Liver (tissue), 9 donors: ENCODE results near the gene ABHD8. TPM values are rescaled to one million over a fixed set of nuclear protein-coding genes. Genes with fewer than 3 reads are reported as not detected.

Source experiments
- DNase-seq: peaks from one replicate; pipeline ENCODE4 v3.0.0-alpha.2; 2017; ENCODE audit warnings: low spot score
- H3K27ac ChIP-seq, 2 donors: one replicate each; pipeline ENCODE4 v1.7.0; 2013; ENCODE audit warnings: inconsistent platforms in 2 of 2, low read length in 2 of 2, control low read depth in 1 of 2, low read depth in 1 of 2, mild to moderate bottlenecking in 1 of 2
- H3K27me3 ChIP-seq, 4 donors: one replicate each; pipeline versions ENCODE4 v1.6.1 to v1.7.0; 2013; ENCODE audit warnings: low read length in 3 of 4, inconsistent platforms in 1 of 4, mild to moderate bottlenecking in 1 of 4, moderate library complexity in 1 of 4; ENCODE audit not compliant: control insufficient read depth in 4 of 4, insufficient read depth in 4 of 4
- H3K36me3 ChIP-seq, 4 donors: one replicate each; pipeline versions ENCODE4 v1.6.1 to v1.7.0; 2013; ENCODE audit warnings: low read length in 3 of 4, mild to moderate bottlenecking in 3 of 4, low read depth in 1 of 4, moderate library complexity in 1 of 4; ENCODE audit not compliant: control insufficient read depth in 4 of 4, insufficient read depth in 3 of 4
- H3K4me1 ChIP-seq, 4 donors: one replicate each; pipeline versions ENCODE4 v1.6.1 to v1.7.0; 2013; ENCODE audit warnings: low read length in 3 of 4, mild to moderate bottlenecking in 3 of 4, moderate library complexity in 1 of 4; ENCODE audit not compliant: control insufficient read depth in 4 of 4, insufficient read depth in 4 of 4
- H3K4me3 ChIP-seq, 3 donors: one replicate each; pipeline versions ENCODE4 v1.6.1 to v1.7.0; 2013; ENCODE audit warnings: low read length in 3 of 3, control low read depth in 1 of 3, low read depth in 1 of 3, mild to moderate bottlenecking in 1 of 3
- H3K9ac ChIP-seq, 2 donors: one replicate each; pipeline ENCODE4 v1.7.0; 2013; ENCODE audit warnings: low read length in 2 of 2, mild to moderate bottlenecking in 2 of 2, moderate library complexity in 2 of 2, control low read depth in 1 of 2, low read depth in 1 of 2
- H3K9me3 ChIP-seq, 4 donors: one replicate each; pipeline versions ENCODE4 v1.6.1 to v1.7.0; 2013; ENCODE audit warnings: low read length in 3 of 4; ENCODE audit not compliant: control insufficient read depth in 4 of 4
- EGR1 ChIP-seq, 2 donors: IDR thresholded peaks; 2 replicates each; pipeline ENCODE4 v1.6.1; 2016 to 2018; ENCODE audit warnings: antibody characterized with exemption in 2 of 2, low read depth in 2 of 2
- FOXA1 ChIP-seq: IDR thresholded peaks from 2 replicates; pipeline ENCODE4 v1.6.1; 2016; ENCODE audit warnings: antibody characterized with exemption
- FOXA2 ChIP-seq: IDR thresholded peaks from 2 replicates; pipeline ENCODE4 v1.6.1; 2016; ENCODE audit warnings: antibody characterized with exemption
- GABPA ChIP-seq, 2 donors: IDR thresholded peaks in 1 of 2; conservative IDR thresholded peaks in 1 of 2; 2 replicates each; pipeline ENCODE4 v1.6.1; 2016; ENCODE audit warnings: antibody characterized with exemption in 2 of 2, mild to moderate bottlenecking in 1 of 2, moderate library complexity in 1 of 2
- HNF4A ChIP-seq, 2 donors: conservative IDR thresholded peaks; 2 replicates each; pipeline ENCODE4 v1.6.1; 2016; ENCODE audit warnings: antibody characterized with exemption in 2 of 2, mild to moderate bottlenecking in 2 of 2
- HNF4G ChIP-seq: IDR thresholded peaks from 2 replicates; pipeline ENCODE4 v1.6.1; 2016; ENCODE audit warnings: antibody characterized with exemption
- JUND ChIP-seq, 2 donors: IDR thresholded peaks; 2 replicates each; pipeline ENCODE4 v1.6.1; 2016; ENCODE audit warnings: antibody characterized with exemption in 2 of 2
- NR2F2 ChIP-seq: IDR thresholded peaks from 2 replicates; pipeline ENCODE4 v1.6.1; 2016; ENCODE audit warnings: antibody characterized with exemption
- RAD21 ChIP-seq, 2 donors: IDR thresholded peaks; 2 replicates each; pipeline ENCODE4 v1.6.1; 2016; ENCODE audit warnings: antibody characterized with exemption in 2 of 2, mild to moderate bottlenecking in 2 of 2
- RXRA ChIP-seq, 2 donors: IDR thresholded peaks; 2 replicates each; pipeline ENCODE4 v1.6.1; 2017 to 2018; ENCODE audit warnings: antibody characterized with exemption in 2 of 2, mild to moderate bottlenecking in 1 of 2
- SP1 ChIP-seq: IDR thresholded peaks from 2 replicates; pipeline ENCODE4 v1.6.1; 2018; ENCODE audit warnings: antibody characterized with exemption, mild to moderate bottlenecking
- TAF1 ChIP-seq: conservative IDR thresholded peaks from 2 replicates; pipeline ENCODE4 v1.6.1; 2016; ENCODE audit warnings: antibody characterized with exemption, mild to moderate bottlenecking
- YY1 ChIP-seq: IDR thresholded peaks from 2 replicates; pipeline ENCODE4 v1.6.1; 2016; ENCODE audit warnings: antibody characterized with exemption, mild to moderate bottlenecking
- WGBS: extraction: QIAGEN DNeasy Blood & Tissue Kit; methylation state at CpG from one replicate; pipeline ENCODE4 v1.1.7; 2013; 5-methylcytosine and 5-hydroxymethylcytosine counted together
- polyA plus RNA-seq, 2 donors: library from polyadenylated mRNA; stranded (reverse) in 1 of 2; unstranded in 1 of 2; fragments of 200-250 nt in 1 of 2; fragments of >200 nt in 1 of 2; fragmentation: Nextera tagmentation in 1 of 2; extraction: Ambion mirVana in 1 of 2; gene quantifications; one replicate each; pipeline versions ENCODE4 v1.2.1 to v1.2.3, GENCODE V29; 2013 to 2015
- total RNA-seq, 2 donors: library from RNA; depleted of rRNA; stranded (reverse); fragments of >200 nt; gene quantifications; one replicate each; pipeline ENCODE4 v1.2.3, GENCODE V29; 2014
- TF ChIP-seq, protein P1 (sequence below): IDR thresholded peaks from 2 replicates; pipeline ENCODE4 v1.6.1; 2016; ENCODE audit warnings: antibody characterized with exemption
- TF ChIP-seq, protein P2 (sequence below): IDR thresholded peaks from 2 replicates; pipeline ENCODE4 v1.6.1; 2016; ENCODE audit warnings: antibody characterized with exemption, mild to moderate bottlenecking
- TF ChIP-seq, protein P3 (sequence below): IDR thresholded peaks from 2 replicates; pipeline ENCODE4 v1.6.1; 2016; ENCODE audit warnings: antibody characterized with exemption
- TF ChIP-seq, protein P4 (sequence below): IDR thresholded peaks from 2 replicates; pipeline ENCODE4 v1.6.1; 2016; ENCODE audit warnings: antibody characterized with exemption
- TF ChIP-seq, protein P5 (sequence below): fragments of 150-350 bp; IDR thresholded peaks from 2 replicates; pipeline ENCODE4 v1.5.1; 2017; ENCODE audit warnings: improper control_type of control experiment, low read depth, low read length; ENCODE audit not compliant: missing input control
- donor health status: healthy.
- donor health status: healthy.
- donor health status: healthy.
- donor health status: healthy.
- donor health status: healthy.

ABHD8 gene
- total and polyA plus RNA-seq, 4 donors: 6.3 to 26.9 (median 14.4) TPM

DNA sequence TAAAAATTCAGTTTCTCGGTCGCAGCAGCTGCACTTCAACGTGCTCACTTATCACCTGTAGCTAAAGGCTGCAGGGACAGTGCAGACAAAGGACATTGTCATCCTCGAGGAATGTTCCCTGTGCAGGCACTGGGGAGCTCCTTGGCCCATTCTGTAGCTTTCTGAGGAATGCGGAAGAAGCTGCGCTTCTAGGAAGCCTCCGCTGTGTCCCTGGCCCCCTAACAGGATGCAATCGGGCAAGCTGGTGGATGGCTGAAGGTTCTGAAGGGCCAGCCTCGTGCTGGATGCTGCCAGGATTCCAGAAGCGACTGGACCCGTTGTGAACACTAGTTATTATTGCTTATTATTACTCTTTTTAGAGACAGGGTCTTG, 23.4 kb upstream of the ABHD8 start:
- WGBS: 94% methylated on average over 11 of the region's 11 CpGs

More for the DNA sequence above, 23.4 kb upstream of the ABHD8 start:
- no peaks in the 10 kb centered on the region for H3K27me3 ChIP-seq
- no peak overlapping the region for H3K4me3 ChIP-seq
- peaks cover 0 to 5% (median 0%) of the 10 kb centered on the region in 4 donors for H3K36me3 ChIP-seq
- TF ChIP-seq TAF1: no peak
- TF ChIP-seq EGR1 (IDR thresholded peaks at IDR 0.05; ENCODE audit: low read depth in 2 of 2): no peak
- TF ChIP-seq, protein P1, sequence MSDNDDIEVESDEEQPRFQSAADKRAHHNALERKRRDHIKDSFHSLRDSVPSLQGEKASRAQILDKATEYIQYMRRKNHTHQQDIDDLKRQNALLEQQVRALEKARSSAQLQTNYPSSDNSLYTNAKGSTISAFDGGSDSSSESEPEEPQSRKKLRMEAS: no peak
- TF ChIP-seq GABPA (IDR thresholded peaks at IDR 0.05 in 1 of 2, conservative IDR thresholded peaks at IDR 0.05 in 1 of 2): no peak
- TF ChIP-seq FOXA2: no peak
- TF ChIP-seq SP1: no peak
- TF ChIP-seq, protein P2, sequence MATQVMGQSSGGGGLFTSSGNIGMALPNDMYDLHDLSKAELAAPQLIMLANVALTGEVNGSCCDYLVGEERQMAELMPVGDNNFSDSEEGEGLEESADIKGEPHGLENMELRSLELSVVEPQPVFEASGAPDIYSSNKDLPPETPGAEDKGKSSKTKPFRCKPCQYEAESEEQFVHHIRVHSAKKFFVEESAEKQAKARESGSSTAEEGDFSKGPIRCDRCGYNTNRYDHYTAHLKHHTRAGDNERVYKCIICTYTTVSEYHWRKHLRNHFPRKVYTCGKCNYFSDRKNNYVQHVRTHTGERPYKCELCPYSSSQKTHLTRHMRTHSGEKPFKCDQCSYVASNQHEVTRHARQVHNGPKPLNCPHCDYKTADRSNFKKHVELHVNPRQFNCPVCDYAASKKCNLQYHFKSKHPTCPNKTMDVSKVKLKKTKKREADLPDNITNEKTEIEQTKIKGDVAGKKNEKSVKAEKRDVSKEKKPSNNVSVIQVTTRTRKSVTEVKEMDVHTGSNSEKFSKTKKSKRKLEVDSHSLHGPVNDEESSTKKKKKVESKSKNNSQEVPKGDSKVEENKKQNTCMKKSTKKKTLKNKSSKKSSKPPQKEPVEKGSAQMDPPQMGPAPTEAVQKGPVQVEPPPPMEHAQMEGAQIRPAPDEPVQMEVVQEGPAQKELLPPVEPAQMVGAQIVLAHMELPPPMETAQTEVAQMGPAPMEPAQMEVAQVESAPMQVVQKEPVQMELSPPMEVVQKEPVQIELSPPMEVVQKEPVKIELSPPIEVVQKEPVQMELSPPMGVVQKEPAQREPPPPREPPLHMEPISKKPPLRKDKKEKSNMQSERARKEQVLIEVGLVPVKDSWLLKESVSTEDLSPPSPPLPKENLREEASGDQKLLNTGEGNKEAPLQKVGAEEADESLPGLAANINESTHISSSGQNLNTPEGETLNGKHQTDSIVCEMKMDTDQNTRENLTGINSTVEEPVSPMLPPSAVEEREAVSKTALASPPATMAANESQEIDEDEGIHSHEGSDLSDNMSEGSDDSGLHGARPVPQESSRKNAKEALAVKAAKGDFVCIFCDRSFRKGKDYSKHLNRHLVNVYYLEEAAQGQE: no peak
- no peak for TF ChIP-seq JUND (IDR thresholded peaks at IDR 0.05)
- TF ChIP-seq HNF4G: no peak
- TF ChIP-seq RAD21 (IDR thresholded peaks at IDR 0.05): no peak
- TF ChIP-seq, protein P3, sequence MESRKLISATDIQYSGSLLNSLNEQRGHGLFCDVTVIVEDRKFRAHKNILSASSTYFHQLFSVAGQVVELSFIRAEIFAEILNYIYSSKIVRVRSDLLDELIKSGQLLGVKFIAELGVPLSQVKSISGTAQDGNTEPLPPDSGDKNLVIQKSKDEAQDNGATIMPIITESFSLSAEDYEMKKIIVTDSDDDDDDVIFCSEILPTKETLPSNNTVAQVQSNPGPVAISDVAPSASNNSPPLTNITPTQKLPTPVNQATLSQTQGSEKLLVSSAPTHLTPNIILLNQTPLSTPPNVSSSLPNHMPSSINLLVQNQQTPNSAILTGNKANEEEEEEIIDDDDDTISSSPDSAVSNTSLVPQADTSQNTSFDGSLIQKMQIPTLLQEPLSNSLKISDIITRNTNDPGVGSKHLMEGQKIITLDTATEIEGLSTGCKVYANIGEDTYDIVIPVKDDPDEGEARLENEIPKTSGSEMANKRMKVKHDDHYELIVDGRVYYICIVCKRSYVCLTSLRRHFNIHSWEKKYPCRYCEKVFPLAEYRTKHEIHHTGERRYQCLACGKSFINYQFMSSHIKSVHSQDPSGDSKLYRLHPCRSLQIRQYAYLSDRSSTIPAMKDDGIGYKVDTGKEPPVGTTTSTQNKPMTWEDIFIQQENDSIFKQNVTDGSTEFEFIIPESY: no peak
- TF ChIP-seq NR2F2: no peak
- TF ChIP-seq, protein P4, sequence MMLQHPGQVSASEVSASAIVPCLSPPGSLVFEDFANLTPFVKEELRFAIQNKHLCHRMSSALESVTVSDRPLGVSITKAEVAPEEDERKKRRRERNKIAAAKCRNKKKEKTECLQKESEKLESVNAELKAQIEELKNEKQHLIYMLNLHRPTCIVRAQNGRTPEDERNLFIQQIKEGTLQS: no peak
- TF ChIP-seq YY1: no peak
- TF ChIP-seq, protein P5, sequence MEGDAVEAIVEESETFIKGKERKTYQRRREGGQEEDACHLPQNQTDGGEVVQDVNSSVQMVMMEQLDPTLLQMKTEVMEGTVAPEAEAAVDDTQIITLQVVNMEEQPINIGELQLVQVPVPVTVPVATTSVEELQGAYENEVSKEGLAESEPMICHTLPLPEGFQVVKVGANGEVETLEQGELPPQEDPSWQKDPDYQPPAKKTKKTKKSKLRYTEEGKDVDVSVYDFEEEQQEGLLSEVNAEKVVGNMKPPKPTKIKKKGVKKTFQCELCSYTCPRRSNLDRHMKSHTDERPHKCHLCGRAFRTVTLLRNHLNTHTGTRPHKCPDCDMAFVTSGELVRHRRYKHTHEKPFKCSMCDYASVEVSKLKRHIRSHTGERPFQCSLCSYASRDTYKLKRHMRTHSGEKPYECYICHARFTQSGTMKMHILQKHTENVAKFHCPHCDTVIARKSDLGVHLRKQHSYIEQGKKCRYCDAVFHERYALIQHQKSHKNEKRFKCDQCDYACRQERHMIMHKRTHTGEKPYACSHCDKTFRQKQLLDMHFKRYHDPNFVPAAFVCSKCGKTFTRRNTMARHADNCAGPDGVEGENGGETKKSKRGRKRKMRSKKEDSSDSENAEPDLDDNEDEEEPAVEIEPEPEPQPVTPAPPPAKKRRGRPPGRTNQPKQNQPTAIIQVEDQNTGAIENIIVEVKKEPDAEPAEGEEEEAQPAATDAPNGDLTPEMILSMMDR: no peak
- TF ChIP-seq HNF4A (conservative IDR thresholded peaks at IDR 0.05): no peak
- TF ChIP-seq RXRA (IDR thresholded peaks at IDR 0.05): no peak
- TF ChIP-seq FOXA1: no peak
- DNase-seq: no peak
- H3K9me3 ChIP-seq: no peaks in the 10 kb centered on the region
- no peak overlapping the region for H3K9ac ChIP-seq
- H3K27ac ChIP-seq: no peak overlapping the region
- peaks cover 12 to 23% (median 14%) of the 10 kb centered on the region in 4 donors for H3K4me1 ChIP-seq
